Tibial artery (tissue), 4 donors: Measurements from ENCODE around the gene GLOD4.
"Not testable (repeated sequence)": the region's sequence is repeated elsewhere in the genome, so short reads cannot be mapped to it uniquely, and the experiment has no call there.

ENCODE experiments used
- DNase-seq, 2 donors: peaks; one replicate each; pipeline ENCODE4 v3.0.0-alpha.2; 2019
- H3K27ac ChIP-seq, 2 donors: fragments of 200-600 bp; sonication (generic) in 1 of 2; 1 replicate in 1 of 2; 2 replicates in 1 of 2; pipeline ENCODE4 v1.5.1; 2018 to 2019; ENCODE audit warnings: mild to moderate bottlenecking in 1 of 2
- H3K27me3 ChIP-seq, 2 donors: fragments of 200-600 bp; sonication (generic) in 1 of 2; one replicate each; pipeline versions ENCODE4 v1.5.1 to v1.6.0; 2016 to 2019
- H3K36me3 ChIP-seq, 3 donors: fragments of 200-600 bp; sonication (generic) in 2 of 3; one replicate each; pipeline ENCODE4 v1.5.1; 2016 to 2019; ENCODE audit warnings: mild to moderate bottlenecking in 2 of 3
- H3K4me1 ChIP-seq, 4 donors: fragments of 200-600 bp; sonication (generic) in 2 of 4; 1 replicate in 3 of 4; 2 replicates in 1 of 4; pipeline ENCODE4 v1.5.1; 2016 to 2019
- H3K4me3 ChIP-seq, 2 donors: fragments of 200-600 bp; sonication (generic) in 1 of 2; 1 replicate in 1 of 2; 2 replicates in 1 of 2; pipeline ENCODE4 v1.5.1; 2018 to 2019; ENCODE audit warnings: mild to moderate bottlenecking in 2 of 2
- H3K9me3 ChIP-seq, 3 donors: fragments of 200-600 bp; sonication (generic) in 1 of 3; one replicate each; pipeline ENCODE4 v1.5.1; 2016 to 2019
- CTCF ChIP-seq, 2 experiments: fragments of 200-600 bp in 1 of 2; fragments of 450-650 bp in 1 of 2; IDR thresholded peaks; one replicate each; pipeline ENCODE4 v1.5.1; 2017 to 2019; ENCODE audit warnings: antibody characterized with exemption in 2 of 2, mild to moderate bottlenecking in 1 of 2, moderate library complexity in 1 of 2
- intact Hi-C: fragments of 100-400 bp; cut with DNase I; formaldehyde crosslinking; loops from one replicate; pipeline ENCODE4 v1.15.0; 2023; ENCODE audit warnings: low total_unique reads

The GLOD4 gene

GRCh38 chr17:781805-782731 is at the start of gene GLOD4, which contains the start of gene MRM3:
Gene GLOD4 (minus strand): TSS chr17:782280. CDS start chr17:782255, 25 bp downstream.
Gene MRM3 (plus strand): TSS chr17:782353. CDS start chr17:782379, 26 bp downstream.
- peak within 1 kb of the TSS; percentile 81 to 92 for H3K4me3 ChIP-seq
- no peaks in the 10 kb centered on the region for H3K9me3 ChIP-seq
- intact Hi-C loops, result no loop called here
- peaks cover 0 to 25% (median 20%) of the 10 kb centered on the region in 4 donors for H3K4me1 ChIP-seq
- peak in 1 of 2 experiments; percentile 46 for TF ChIP-seq CTCF (IDR thresholded peaks at IDR 0.05)
- no peaks in the 10 kb centered on the region for H3K27me3 ChIP-seq
- H3K27ac ChIP-seq, result peak within 1 kb of the TSS; percentile 85 to 88
- DNase-seq, result peak; percentile 94 to 95
- peaks cover 13 to 28% (median 16%) of the 10 kb centered on the region in 3 donors for H3K36me3 ChIP-seq

- Histone ChIP-seq H3K27ac (no peak overlapping the region), H3K9me3 (no peaks in the 10 kb centered on the region), H3K27me3 (no peaks in the 10 kb centered on the region), H3K36me3 (peaks cover 0 to 1% (median 0%) of the 10 kb centered on the region in 3 donors), H3K4me1 (peaks cover 0 to 7% (median 3%) of the 10 kb centered on the region in 4 donors), H3K4me3 (no peak overlapping the region)
- intact Hi-C loops, result no loop called here
- DNase-seq, result no peak
- no peak for TF ChIP-seq CTCF (IDR thresholded peaks at IDR 0.05)
Observed at GRCh38 chr17:830950-831349, 48.9 kb upstream of the GLOD4 start.

- no peaks in the 10 kb centered on the region for H3K27me3 ChIP-seq
- no peak overlapping the region for H3K27ac ChIP-seq
- no peak overlapping the region for H3K4me3 ChIP-seq
- H3K36me3 ChIP-seq, result peaks cover 0 to 5% (median 0%) of the 10 kb centered on the region in 3 donors
- H3K4me1 ChIP-seq, result peaks cover 0 to 6% (median 2%) of the 10 kb centered on the region in 4 donors
- no peak for TF ChIP-seq CTCF (IDR thresholded peaks at IDR 0.05)
- no peak for DNase-seq
- intact Hi-C loops, result no loop called here
- no peaks in the 10 kb centered on the region for H3K9me3 ChIP-seq
Observed at GRCh38 chr17:830381-830780, 48.3 kb upstream of the GLOD4 start.

GRCh38 chr17:829614-830013 is 47.5 kb upstream of the GLOD4 start:
- H3K27ac ChIP-seq, DNase-seq, H3K4me3 ChIP-seq, intact Hi-C loops, H3K36me3 ChIP-seq, H3K27me3 ChIP-seq, H3K9me3 ChIP-seq, H3K4me1 ChIP-seq: not testable (repeated sequence)

- no peak overlapping the region for H3K27ac ChIP-seq
- no peaks in the 10 kb centered on the region for H3K4me1 ChIP-seq
- no peaks in the 10 kb centered on the region for H3K27me3 ChIP-seq
- H3K36me3 ChIP-seq, result peaks cover 0 to 5% (median 0%) of the 10 kb centered on the region in 3 donors
- no peak for DNase-seq
- intact Hi-C loops, result no loop called here
- no peak for TF ChIP-seq CTCF (IDR thresholded peaks at IDR 0.05)
- H3K4me3 ChIP-seq, result no peak overlapping the region
- no peaks in the 10 kb centered on the region for H3K9me3 ChIP-seq
Observed at GRCh38 chr17:828761-829160, 46.7 kb upstream of the GLOD4 start.

GRCh38 chr17:826778-827177 is 44.7 kb upstream of the GLOD4 start:
- Histone ChIP-seq H3K4me1 (no peaks in the 10 kb centered on the region), H3K36me3 (peaks cover 0 to 24% (median 0%) of the 10 kb centered on the region in 3 donors), H3K27ac (no peak overlapping the region), H3K9me3 (no peaks in the 10 kb centered on the region), H3K4me3 (no peak overlapping the region), H3K27me3 (no peaks in the 10 kb centered on the region)
- intact Hi-C loops, result loop anchor here (2.0 kb wide), 1 partner anchor 40 kb away; no protein-coding TSS in a partner anchor
- TF ChIP-seq CTCF (IDR thresholded peaks at IDR 0.05), result no peak
- no peak for DNase-seq
